B cell (primary cell): ENCODE measurements around the gene TFPT. TPM values are rescaled to one million over a fixed set of nuclear protein-coding genes. Genes with fewer than 3 reads are reported as not detected.

ENCODE experiments used
- ATAC-seq: fragments of 200-7000 bp; cut with Tn5 transposase; one replicate; pipeline ENCODE4 v1.10.0; 2021; ENCODE audit warnings: low read depth, mild to moderate bottlenecking, moderate number of reproducible peaks, moderate library complexity
- CTCF ChIA-PET: fragments of 350-600 bp; sonication (Branson Sonifier 250); formaldehyde crosslinking; loops from one replicate; lab custom pipeline; 2021; ENCODE audit warnings: antibody characterized with exemption, inconsistent platforms; lab: Charles Lee
- POLR2A ChIA-PET: fragments of 350-600 bp; sonication (Branson Sonifier 250); formaldehyde crosslinking; loops from one replicate; lab custom pipeline; 2021; ENCODE audit warnings: antibody characterized with exemption; lab: Charles Lee
- DNase-seq: peaks from one replicate; pipeline ENCODE4 v3.0.0; 2013
- H2AFZ ChIP-seq: 2 replicates; pipeline ENCODE4 v1.6.1; 2012; ENCODE audit warnings: mild to moderate bottlenecking, low read depth, low read length; ENCODE audit not compliant: insufficient read depth, poor library complexity, severe bottlenecking
- H3K27ac ChIP-seq, 2 donors: 1 replicate in 1 of 2; 2 replicates in 1 of 2; pipeline ENCODE4 v1.5.1; 2012 to 2013; ENCODE audit warnings: low read length in 2 of 2, mild to moderate bottlenecking in 2 of 2, moderate library complexity in 1 of 2
- H3K27me3 ChIP-seq, 4 experiments: fragments of 200-600 bp in 1 of 4; sonication (generic) in 1 of 4; replicated peaks in 1 of 4; 1 replicate in 2 of 4; 2 replicates in 2 of 4; pipeline versions ENCODE4 v1.6.1 to v1.7.0; 2013 to 2016; ENCODE audit warnings: low read length in 3 of 4, mild to moderate bottlenecking in 2 of 4, mixed read lengths in 1 of 4, moderate library complexity in 1 of 4; ENCODE audit not compliant: insufficient read depth in 4 of 4, control insufficient read depth in 3 of 4; ENCODE audit errors: control extremely low read depth in 1 of 4
- H3K36me3 ChIP-seq, 2 experiments: replicated peaks in 1 of 2; 1 replicate in 1 of 2; 2 replicates in 1 of 2; pipeline versions ENCODE4 v1.6.1 to v1.7.1; 2013; ENCODE audit warnings: low read length in 1 of 2; ENCODE audit not compliant: insufficient read depth in 2 of 2, control insufficient read depth in 1 of 2; ENCODE audit errors: control extremely low read depth in 1 of 2, extremely low read depth in 1 of 2
- H3K4me1 ChIP-seq, 2 donors: fragments of 200-600 bp in 1 of 2; sonication (generic) in 1 of 2; 1 replicate in 1 of 2; 2 replicates in 1 of 2; pipeline versions ENCODE4 v1.5.1 to v1.6.1; 2013 to 2017; ENCODE audit warnings: low read length in 2 of 2; ENCODE audit not compliant: control insufficient read depth in 2 of 2, insufficient read depth in 2 of 2
- H3K4me2 ChIP-seq: replicated peaks from 2 replicates; pipeline ENCODE3; 2012; ENCODE audit warnings: mild to moderate bottlenecking, low read depth, low read length; ENCODE audit not compliant: poor library complexity, severe bottlenecking
- H3K4me3 ChIP-seq, 5 experiments: fragments of 200-600 bp in 1 of 5; sonication (generic) in 1 of 5; 1 replicate in 3 of 5; 2 replicates in 2 of 5; pipeline versions ENCODE4 v1.5.1 to v1.7.0; 2011 to 2016; ENCODE audit warnings: low read length in 4 of 5, mild to moderate bottlenecking in 4 of 5, low read depth in 2 of 5, control low read depth in 1 of 5, moderate library complexity in 1 of 5; ENCODE audit not compliant: insufficient read depth in 1 of 5; ENCODE audit errors: control extremely low read depth in 1 of 5, extremely low read depth in 1 of 5
- H3K79me2 ChIP-seq: fragments of 200-600 bp; sonication (generic); one replicate; pipeline ENCODE4 v1.6.0; 2016; ENCODE audit warnings: low read length; ENCODE audit not compliant: control insufficient read depth, insufficient read depth
- H3K9ac ChIP-seq: fragments of 200-600 bp; sonication (generic); 2 replicates; pipeline ENCODE4 v1.6.1; 2017; ENCODE audit warnings: mild to moderate bottlenecking, low read length, moderate library complexity
- H3K9me3 ChIP-seq, 3 donors: one replicate each; pipeline versions ENCODE4 v1.6.1 to v1.7.1; 2013; ENCODE audit warnings: low read length in 2 of 3; ENCODE audit not compliant: control insufficient read depth in 2 of 3, insufficient read depth in 1 of 3; ENCODE audit errors: control extremely low read depth in 1 of 3
- H4K20me1 ChIP-seq: 2 replicates; pipeline ENCODE4 v1.6.0; 2012; ENCODE audit warnings: mild to moderate bottlenecking, low read length; ENCODE audit not compliant: insufficient read depth, control insufficient read depth, poor library complexity, severe bottlenecking
- H3K27ac Mint-ChIP-seq: one replicate; pipeline ENCODE4 v1.8.0; 2021; ENCODE audit warnings: mixed read lengths
- H3K27me3 Mint-ChIP-seq: one replicate; pipeline ENCODE4 v1.8.0; 2021; ENCODE audit warnings: mixed read lengths
- H3K4me1 Mint-ChIP-seq: one replicate; pipeline ENCODE4 v1.8.0; 2021; ENCODE audit warnings: mixed read lengths
- H3K4me3 Mint-ChIP-seq: one replicate; pipeline ENCODE4 v1.8.0; 2021; ENCODE audit warnings: mixed read lengths
- H3K9me3 Mint-ChIP-seq: one replicate; pipeline ENCODE4 v1.8.0; 2022; ENCODE audit warnings: mixed read lengths; ENCODE audit not compliant: insufficient read depth
- CTCF ChIP-seq: fragments of 200-600 bp; IDR thresholded peaks from one replicate; pipeline ENCODE4 v1.8.0; 2022; ENCODE audit warnings: antibody characterized with exemption, mild to moderate bottlenecking
- EZH2 ChIP-seq: IDR thresholded peaks from 2 replicates; pipeline ENCODE4 v1.6.1; 2012; ENCODE audit warnings: borderline replicate concordance, low read depth, mild to moderate bottlenecking, moderate library complexity, low read length; ENCODE audit not compliant: insufficient read depth, poor library complexity, severe bottlenecking
- WGBS: methylation state at CpG from one replicate; pipeline ENCODE4 v1.1.5; 2013; ENCODE audit warnings: missing lambda C conversion rate; ENCODE audit not compliant: insufficient coverage; 5-methylcytosine and 5-hydroxymethylcytosine counted together
- intact Hi-C: fragments of 100-400 bp; cut with micrococcal nuclease; formaldehyde crosslinking; loops from one replicate; pipeline ENCODE4 v1.10.0; 2022
- polyA plus RNA-seq: library from polyadenylated mRNA; depleted of rRNA; stranded (reverse); fragments of >200 nt; gene quantifications from 2 replicates; pipeline ENCODE4 v1.2.3, GENCODE V29; 2012
- total RNA-seq, 2 donors: library from RNA; stranded (reverse); fragments of 120-200 nt in 1 of 2; gene quantifications; 1 replicate in 1 of 2; 2 replicates in 1 of 2; pipeline versions ENCODE4 v1.2.3 to v1.2.4, GENCODE V29; 2013 to 2022

Gene TFPT
- total and polyA plus RNA-seq, 2 donors (not counting 1 experiment from before 2014, with no cell fraction given): 8.4 to 12.7 TPM

GRCh38 chr19:54084410-54084809 lies 31.0 kb downstream of the TFPT start:
- H3K27me3 Mint-ChIP-seq: peaks cover 4% of the 10 kb centered on the region
- Histone ChIP-seq H3K4me3 (no peak overlapping the region), H3K4me1 (no peaks in the 10 kb centered on the region), H3K79me2 (no peaks in the 10 kb centered on the region), H3K4me2 (no peak overlapping the region), H3K27ac (no peak overlapping the region), H2AFZ (no peak overlapping the region), H3K9me3 (peaks cover 2 to 27% (median 9%) of the 10 kb centered on the region in 3 donors), H3K36me3 (no peaks in the 10 kb centered on the region), H3K9ac (no peak overlapping the region), H4K20me1 (no peaks in the 10 kb centered on the region), H3K27me3 (peaks cover 0 to 8% (median 0%) of the 10 kb centered on the region in 4 experiments)
- DNase-seq (no peak), ATAC-seq (no peak)
- H3K4me3 Mint-ChIP-seq: no peak overlapping the region
- H3K4me1 Mint-ChIP-seq: no peaks in the 10 kb centered on the region
- WGBS: 67% methylated on average over 3 of the region's 3 CpGs
- ChIA-PET CTCF (no interaction called here), POLR2A (no interaction called here)
- peaks cover 9% of the 10 kb centered on the region for H3K9me3 Mint-ChIP-seq
- no peak for TF ChIP-seq CTCF
- TF ChIP-seq EZH2: no peak
- intact Hi-C loops: no loop called here
- no peak overlapping the region for H3K27ac Mint-ChIP-seq

GRCh38 chr19:54081032-54081431 lies 34.4 kb downstream of the TFPT start, which contains the start of gene TARM1:
Gene TARM1, minus strand, starts transcription at chr19:54081365. Its CDS starts 25 bp downstream, at chr19:54081340.
- Histone ChIP-seq H3K9ac (no peak within 1 kb of the TSS), H2AFZ (no peak within 1 kb of the TSS), H3K36me3 (no peaks in the 10 kb centered on the region), H3K4me2 (no peak within 1 kb of the TSS), H3K4me1 (no peaks in the 10 kb centered on the region), H3K27me3 (peaks cover 0 to 7% (median 0%) of the 10 kb centered on the region in 4 experiments), H3K27ac (no peak within 1 kb of the TSS), H3K9me3 (peaks cover 2 to 27% (median 9%) of the 10 kb centered on the region in 3 donors), H3K79me2 (no peaks in the 10 kb centered on the region), H4K20me1 (no peaks in the 10 kb centered on the region), H3K4me3 (no peak within 1 kb of the TSS)
- no peak for DNase-seq
- Mint-ChIP-seq H3K27me3 (peaks cover 6% of the 10 kb centered on the region), H3K27ac (no peak within 1 kb of the TSS), H3K9me3 (peaks cover 9% of the 10 kb centered on the region), H3K4me3 (no peak within 1 kb of the TSS), H3K4me1 (no peaks in the 10 kb centered on the region)
- ChIA-PET CTCF (interaction anchor here (0.7 kb wide), 1 partner anchor 51 kb away, joined by 3 read pairs; no protein-coding TSS in a partner anchor), POLR2A (no interaction called here)
- intact Hi-C loops: no loop called here
- TF ChIP-seq CTCF (no peak), EZH2 (no peak)
- no peak for ATAC-seq
- 91% methylated on average over 7 of the region's 7 CpGs for WGBS
